Measurements from ENCODE around the gene GRAMD2B. TPM values are rescaled to one million over a fixed set of nuclear protein-coding genes. Genes with fewer than 3 reads are reported as not detected.

Gene GRAMD2B
- total RNA-seq, 2 donors from 2014 or later, result 12.7 to 15.7 TPM

DNA sequence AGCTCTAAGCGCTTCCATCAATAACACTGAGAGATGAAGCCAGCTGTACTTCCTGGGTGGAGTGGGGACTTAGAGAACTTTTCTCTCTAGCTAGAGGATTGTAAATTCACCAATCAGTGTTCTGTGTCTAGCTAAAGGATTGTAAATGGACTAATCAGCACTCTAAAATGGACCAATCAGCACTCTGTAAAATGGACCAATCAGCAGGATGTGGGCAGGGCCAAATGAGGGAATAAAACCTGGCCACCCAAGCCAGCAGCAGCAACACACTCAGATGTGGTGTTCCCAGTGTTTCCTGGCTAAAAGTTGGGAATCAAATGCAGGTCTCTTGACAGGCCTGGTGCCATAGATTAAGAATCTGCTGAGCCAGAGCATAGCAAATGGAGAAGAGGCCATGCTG lies 111.3 kb downstream of the GRAMD2B start:
- H3K27me3 Mint-ChIP-seq (ENCODE audit: low read depth), result no peaks in the 10 kb centered on the region
- no peaks in the 10 kb centered on the region for H3K4me1 Mint-ChIP-seq (ENCODE audit: low read depth)
- H3K27ac Mint-ChIP-seq, result no peak overlapping the region
- DNase-seq (no peak), ATAC-seq (replicated peaks in 1 of 2) (no peak)
- no peaks in the 10 kb centered on the region for H3K36me3 Mint-ChIP-seq (ENCODE audit: insufficient read depth in 2 of 2)
- H3K4me3 Mint-ChIP-seq, result no peak overlapping the region
- H3K9me3 Mint-ChIP-seq, result no peaks in the 10 kb centered on the region

GRCh38 chr5:126535856-126536545 lies 112.8 kb downstream of the GRAMD2B start:
- Mint-ChIP-seq H3K4me3 (no peak overlapping the region), H3K36me3 (ENCODE audit: insufficient read depth in 2 of 2) (no peaks in the 10 kb centered on the region), H3K9me3 (no peaks in the 10 kb centered on the region), H3K27ac (peak overlapping the region; percentile 25), H3K4me1 (ENCODE audit: low read depth) (no peaks in the 10 kb centered on the region), H3K27me3 (ENCODE audit: low read depth) (no peaks in the 10 kb centered on the region)
- ATAC-seq (replicated peaks in 1 of 2) (no peak), DNase-seq (no peak)

GRCh38 chr5:126536874-126537273 lies 113.7 kb downstream of the GRAMD2B start:
- Mint-ChIP-seq H3K36me3 (ENCODE audit: insufficient read depth in 2 of 2) (no peaks in the 10 kb centered on the region), H3K4me1 (ENCODE audit: low read depth) (no peaks in the 10 kb centered on the region), H3K27me3 (ENCODE audit: low read depth) (no peaks in the 10 kb centered on the region), H3K9me3 (no peaks in the 10 kb centered on the region), H3K27ac (no peak overlapping the region), H3K4me3 (no peak overlapping the region)
- DNase-seq (no peak), ATAC-seq (replicated peaks in 1 of 2) (no peak)

DNA sequence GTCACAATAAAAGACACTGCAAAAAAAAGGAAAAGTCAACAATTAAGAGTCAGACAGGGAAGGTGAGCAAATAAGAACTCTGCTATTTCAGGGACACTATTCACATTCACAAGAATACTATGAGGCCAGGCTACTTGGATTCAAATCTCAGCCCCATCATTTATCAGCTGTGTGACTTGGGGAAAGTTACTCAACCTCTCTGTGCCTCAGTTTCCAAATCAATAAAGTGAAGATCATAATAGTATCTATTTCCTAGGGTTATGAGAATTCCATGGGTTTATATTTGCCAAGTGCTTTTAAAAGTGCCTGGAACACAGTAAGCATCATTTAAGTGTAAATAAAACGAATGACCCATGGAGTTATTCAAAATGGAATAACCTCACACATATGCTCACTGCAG lies 115.4 kb downstream of the GRAMD2B start:
- Mint-ChIP-seq H3K27me3 (ENCODE audit: low read depth) (no peaks in the 10 kb centered on the region), H3K36me3 (ENCODE audit: insufficient read depth in 2 of 2) (no peaks in the 10 kb centered on the region), H3K4me1 (ENCODE audit: low read depth) (no peaks in the 10 kb centered on the region), H3K4me3 (no peak overlapping the region), H3K9me3 (no peaks in the 10 kb centered on the region), H3K27ac (no peak overlapping the region)
- ATAC-seq (replicated peaks in 1 of 2) (no peak), DNase-seq (no peak)

DNA sequence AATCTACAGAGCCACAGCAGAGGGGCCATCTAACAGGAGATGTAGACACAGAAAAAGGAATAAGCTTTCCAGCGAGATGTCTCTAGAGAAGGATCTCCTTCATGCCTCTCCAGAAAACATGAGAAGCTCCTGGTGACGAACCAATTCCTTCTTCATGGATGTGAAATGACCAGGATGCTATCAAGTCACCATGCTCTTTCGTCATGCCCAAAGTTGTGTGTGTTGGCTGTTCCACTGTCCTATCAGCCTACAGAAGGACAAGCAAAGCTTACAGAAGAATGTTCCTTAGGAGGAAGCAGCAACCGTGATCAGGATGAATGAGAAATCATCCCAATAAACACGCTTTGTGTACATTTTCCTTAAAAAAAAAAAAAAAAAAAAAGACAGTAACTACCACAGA lies 117.4 kb downstream of the GRAMD2B start:
- H3K4me1 Mint-ChIP-seq (ENCODE audit: low read depth), result no peaks in the 10 kb centered on the region
- no peaks in the 10 kb centered on the region for H3K9me3 Mint-ChIP-seq
- ATAC-seq (replicated peaks in 1 of 2) (no peak), DNase-seq (no peak)
- no peaks in the 10 kb centered on the region for H3K36me3 Mint-ChIP-seq (ENCODE audit: insufficient read depth in 2 of 2)
- H3K4me3 Mint-ChIP-seq, result no peak overlapping the region
- H3K27ac Mint-ChIP-seq, result no peak overlapping the region
- no peaks in the 10 kb centered on the region for H3K27me3 Mint-ChIP-seq (ENCODE audit: low read depth)

- no peak for DNase-seq
Observed at GRCh38 chr5:126542441-126542840, 119.2 kb downstream of the GRAMD2B start.

GRCh38 chr5:126543009-126543408 lies 119.8 kb downstream of the GRAMD2B start:
- DNase-seq (no peak), ATAC-seq (replicated peaks in 1 of 2) (no peak)
- no peaks in the 10 kb centered on the region for H3K27me3 Mint-ChIP-seq (ENCODE audit: low read depth)
- no peaks in the 10 kb centered on the region for H3K4me1 Mint-ChIP-seq (ENCODE audit: low read depth)
- H3K27ac Mint-ChIP-seq, result no peak overlapping the region
- H3K36me3 Mint-ChIP-seq (ENCODE audit: insufficient read depth in 2 of 2), result no peaks in the 10 kb centered on the region
- H3K4me3 Mint-ChIP-seq, result no peak overlapping the region
- H3K9me3 Mint-ChIP-seq, result no peaks in the 10 kb centered on the region

More at GRCh38 chr5:126542441-126542840, 119.2 kb downstream of the GRAMD2B start:
- Mint-ChIP-seq H3K36me3 (ENCODE audit: insufficient read depth in 2 of 2) (no peaks in the 10 kb centered on the region), H3K27me3 (ENCODE audit: low read depth) (no peaks in the 10 kb centered on the region), H3K4me3 (no peak overlapping the region), H3K27ac (no peak overlapping the region), H3K9me3 (no peaks in the 10 kb centered on the region), H3K4me1 (ENCODE audit: low read depth) (no peaks in the 10 kb centered on the region)
- no peak for ATAC-seq (replicated peaks in 1 of 2)

DNA sequence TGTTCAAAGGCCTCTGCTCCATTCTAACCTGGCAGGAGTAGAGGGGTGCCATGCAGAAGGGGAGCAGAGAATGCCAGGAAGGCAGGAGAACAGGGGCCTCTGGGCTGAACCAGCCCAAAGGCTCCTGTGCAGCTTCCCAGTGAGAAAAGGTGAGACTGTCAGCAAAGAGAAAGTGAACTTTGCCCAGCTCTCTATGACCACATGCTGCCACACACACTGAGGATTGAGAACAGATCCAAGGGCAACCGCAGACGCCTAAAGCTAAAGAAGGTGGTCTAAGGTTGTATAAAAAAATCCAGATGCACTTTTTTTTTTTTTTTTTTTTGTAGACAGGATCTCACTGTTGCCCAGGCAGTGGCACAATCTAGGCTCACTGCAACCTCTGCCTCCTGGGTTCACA lies 120.5 kb downstream of the GRAMD2B start:
- no peaks in the 10 kb centered on the region for H3K4me1 Mint-ChIP-seq (ENCODE audit: low read depth)
- ATAC-seq (replicated peaks in 1 of 2), result no peak
- no peak for DNase-seq
- no peak overlapping the region for H3K4me3 Mint-ChIP-seq
- H3K36me3 Mint-ChIP-seq (ENCODE audit: insufficient read depth in 2 of 2), result no peaks in the 10 kb centered on the region
- H3K27ac Mint-ChIP-seq, result no peak overlapping the region
- H3K27me3 Mint-ChIP-seq (ENCODE audit: low read depth), result no peaks in the 10 kb centered on the region
- no peaks in the 10 kb centered on the region for H3K9me3 Mint-ChIP-seq

Other genes starting within 250 kb of the GRAMD2B start
- 1 to 10 TPM; 4.8 to 5.8 TPM for gene ALDH7A1, start 171.8 kb downstream of the GRAMD2B start, total RNA-seq
- gene PHAX, start 177.5 kb downstream of the GRAMD2B start, total RNA-seq, result 10 to 100 TPM; 30.6 to 40.0 TPM

Data from activated T-cell treated with anti-CD3 and anti-CD28 coated beads, Interleukin-2, amount 50 U/mL, for 72 hours (primary cell).